ENCODE results near the gene DYNLRB2.

Gene DYNLRB2

DNA sequence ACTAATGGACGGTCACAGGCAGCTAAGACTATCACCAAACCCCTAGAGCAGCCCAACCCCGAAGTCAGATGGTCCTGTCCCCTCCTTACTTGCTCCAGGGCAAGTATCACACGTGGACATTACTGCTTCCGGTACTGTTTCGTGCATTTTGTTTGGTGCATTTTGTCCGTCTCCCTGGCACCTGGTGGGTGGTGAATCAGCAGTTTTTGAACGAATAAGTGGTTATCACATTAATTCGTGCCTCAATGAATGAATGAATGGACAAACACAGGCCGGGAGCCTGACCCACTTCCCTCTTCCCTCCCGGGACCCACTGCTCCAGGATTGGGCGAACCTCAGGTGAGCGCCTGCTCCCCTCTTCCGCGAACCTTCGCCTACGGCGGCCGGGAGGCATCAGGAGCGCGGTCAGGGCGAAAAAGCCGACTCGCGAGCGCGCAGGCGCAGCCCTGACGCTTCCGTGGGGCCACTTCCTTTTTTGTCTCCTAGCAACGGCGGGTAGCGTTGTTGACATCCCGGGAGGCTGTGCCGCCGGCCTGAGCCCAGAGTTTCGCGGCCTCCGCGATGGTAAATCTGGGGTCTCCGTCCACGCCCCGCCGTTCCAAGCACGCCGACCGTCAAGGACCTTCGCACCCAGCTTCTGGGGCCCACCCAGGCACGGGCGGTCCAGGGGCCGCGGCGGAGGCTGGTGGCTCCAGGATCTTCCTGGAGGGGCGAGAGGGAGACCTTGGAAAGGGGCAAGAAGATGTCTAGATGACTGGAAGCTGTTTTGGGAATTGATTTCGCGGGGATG is at the start of gene DYNLRB2:
TSS of gene DYNLRB2 (plus strand) at position 478 of the 790 bp plus-strand sequence. CDS start at position 562, 84 bp downstream.
- peak; percentile 81 to 82 for DNase-seq (ENCODE audit: low read depth in 1 of 2, low spot score in 1 of 2)

- DNase-seq (ENCODE audit: low read depth in 1 of 2, low spot score in 1 of 2) = no peak
Measured at GRCh38 chr16:80500116-80500859, 40.5 kb upstream of the DYNLRB2 start.

GRCh38 chr16:80500961-80501525 is 39.8 kb upstream of the DYNLRB2 start:
- no peak for DNase-seq (ENCODE audit: low read depth in 1 of 2, low spot score in 1 of 2)

DNA sequence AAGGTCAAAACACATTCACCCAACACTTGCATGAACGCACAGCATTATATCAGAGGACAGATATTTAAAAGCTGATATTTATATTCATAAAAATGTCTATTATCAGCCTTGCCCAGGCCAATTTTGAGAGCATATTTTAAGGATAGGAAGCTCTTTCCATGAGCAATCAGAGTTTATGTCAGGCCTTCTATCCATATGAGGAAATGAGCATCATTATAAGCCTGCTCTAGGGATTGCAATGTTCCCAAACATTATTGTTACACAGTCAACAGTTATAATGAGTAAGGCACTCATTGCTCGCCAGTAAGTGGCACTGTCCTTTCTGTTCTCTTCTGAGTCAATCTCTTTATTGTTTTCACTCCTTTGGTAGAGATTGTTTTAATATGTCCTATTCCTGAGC is 37.7 kb upstream of the DYNLRB2 start:
- DNase-seq (ENCODE audit: low read depth in 1 of 2, low spot score in 1 of 2) = no peak

DNA sequence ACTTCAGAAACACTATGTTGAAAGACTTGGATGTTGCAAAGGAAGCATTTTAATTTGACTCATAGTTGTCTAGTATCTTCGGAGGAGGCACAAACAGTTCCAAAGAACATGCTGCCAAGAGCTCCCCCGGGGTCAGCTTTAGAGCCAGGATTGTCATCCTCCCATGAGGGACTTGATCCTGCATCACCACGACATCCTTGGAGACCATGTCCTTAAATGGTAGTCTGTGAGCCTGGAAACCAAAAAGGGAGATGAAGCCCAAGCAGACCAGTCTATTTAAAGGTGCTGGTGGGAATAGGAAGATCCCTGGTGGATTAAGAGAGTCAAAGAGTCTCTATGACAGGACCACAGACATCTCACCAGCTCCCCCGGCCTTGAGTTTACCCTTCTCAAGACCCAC is 33.3 kb upstream of the DYNLRB2 start:
- DNase-seq (ENCODE audit: low read depth in 1 of 2, low spot score in 1 of 2) = no peak

GRCh38 chr16:80509872-80510271 is 30.9 kb upstream of the DYNLRB2 start:
- DNase-seq (ENCODE audit: low read depth in 1 of 2, low spot score in 1 of 2) = no peak

DNA sequence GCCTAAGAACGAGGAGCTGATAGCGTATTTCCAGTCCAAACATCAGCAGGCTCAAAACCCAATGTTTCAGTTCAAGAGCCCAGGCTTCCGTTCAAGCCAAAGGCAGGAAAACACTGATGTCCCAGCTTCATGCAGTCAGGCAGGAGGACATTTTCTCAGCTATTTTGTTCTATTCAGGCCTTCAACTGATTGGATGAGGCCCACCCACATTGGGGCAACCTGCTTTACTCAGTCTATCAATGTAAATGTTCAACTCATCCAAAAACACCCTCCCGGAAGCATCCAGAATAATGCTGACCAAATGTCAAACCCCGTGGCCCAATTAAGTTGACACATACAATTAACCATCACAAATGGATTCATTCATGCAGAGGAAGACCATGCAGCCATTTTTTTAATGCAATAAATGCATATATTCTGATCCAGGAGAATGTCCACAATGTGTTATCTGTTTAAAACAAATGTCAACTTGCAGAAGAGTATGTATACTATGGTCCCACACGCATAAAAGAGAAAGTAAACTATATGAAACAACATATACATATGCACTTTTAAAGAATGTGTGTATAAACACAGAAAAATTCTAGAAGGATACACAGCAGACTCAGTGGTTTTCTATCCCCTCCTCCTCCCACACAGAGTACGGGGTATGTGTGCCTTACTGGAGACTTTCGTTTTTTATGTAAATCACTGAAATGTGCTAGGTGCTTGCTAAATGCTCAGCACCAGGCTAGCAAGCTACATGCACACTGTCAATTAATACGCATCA is 28.8 kb upstream of the DYNLRB2 start:
- no peak for DNase-seq (ENCODE audit: low read depth in 1 of 2, low spot score in 1 of 2)

GRCh38 chr16:80512593-80512853 is 28.3 kb upstream of the DYNLRB2 start:
- no peak for DNase-seq (ENCODE audit: low read depth in 1 of 2, low spot score in 1 of 2)

DNA sequence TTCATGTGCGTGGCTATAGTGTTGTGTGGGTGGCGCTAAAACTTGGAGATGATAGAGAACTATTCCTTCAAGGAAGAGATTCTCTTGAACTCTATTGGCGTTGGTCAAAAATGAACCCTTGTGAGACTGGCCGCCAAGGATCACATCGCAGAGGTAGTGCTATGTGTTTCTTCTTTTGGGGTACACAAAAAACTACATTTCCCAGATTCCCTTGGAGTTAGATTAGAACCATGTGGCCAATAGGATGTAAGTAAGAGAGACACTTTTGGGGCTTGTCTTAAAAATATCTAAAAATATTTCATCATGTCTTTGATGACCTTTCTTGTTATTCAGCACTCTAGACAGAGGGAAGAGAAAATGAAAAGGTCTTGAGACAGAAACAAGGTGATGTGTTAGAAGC is 25.4 kb upstream of the DYNLRB2 start:
- DNase-seq (ENCODE audit: low read depth in 1 of 2, low spot score in 1 of 2) = no peak

DNA sequence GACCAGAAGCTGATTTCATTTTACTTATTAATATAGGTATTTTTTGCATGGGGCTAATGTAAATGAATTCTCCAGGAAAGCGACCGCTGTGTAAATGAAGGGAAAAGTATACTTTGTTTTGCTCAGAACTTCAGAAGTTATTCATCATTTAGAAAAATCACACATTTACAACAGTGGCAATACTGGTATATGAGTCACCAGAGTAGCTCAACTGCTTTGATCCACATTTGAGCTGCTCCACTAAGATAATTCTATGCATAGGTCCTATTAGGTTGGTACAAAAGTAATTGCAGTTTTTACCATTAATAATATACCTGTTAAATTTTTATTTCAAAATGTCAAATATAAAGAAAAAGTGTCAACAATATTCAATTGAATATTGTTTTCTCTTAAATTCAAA is 22.9 kb upstream of the DYNLRB2 start:
- DNase-seq (ENCODE audit: low read depth in 1 of 2, low spot score in 1 of 2) = no peak

DNA sequence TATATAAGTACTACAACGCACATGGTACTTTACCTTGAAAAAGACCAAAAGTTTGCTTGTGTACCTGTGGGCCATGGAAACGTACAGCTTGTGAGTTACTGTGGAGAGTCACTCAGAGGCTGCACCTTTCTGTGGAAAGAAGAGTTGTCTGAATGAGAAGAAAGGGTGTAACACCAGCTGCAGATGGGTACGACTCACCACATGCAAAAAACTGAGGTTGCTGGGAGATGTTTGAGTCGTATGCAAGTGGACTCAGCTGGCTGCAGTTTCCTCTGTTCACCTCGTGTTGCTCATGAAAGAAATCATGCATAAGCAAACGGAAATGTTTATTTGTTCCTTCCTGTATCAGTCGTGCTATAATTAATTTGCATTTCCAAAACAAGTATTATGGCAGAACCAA is 22.4 kb upstream of the DYNLRB2 start:
- no peak for DNase-seq (ENCODE audit: low read depth in 1 of 2, low spot score in 1 of 2)

- no peak for DNase-seq (ENCODE audit: low read depth in 1 of 2, low spot score in 1 of 2)
Measured at GRCh38 chr16:80519189-80519588, 21.6 kb upstream of the DYNLRB2 start.

DNA sequence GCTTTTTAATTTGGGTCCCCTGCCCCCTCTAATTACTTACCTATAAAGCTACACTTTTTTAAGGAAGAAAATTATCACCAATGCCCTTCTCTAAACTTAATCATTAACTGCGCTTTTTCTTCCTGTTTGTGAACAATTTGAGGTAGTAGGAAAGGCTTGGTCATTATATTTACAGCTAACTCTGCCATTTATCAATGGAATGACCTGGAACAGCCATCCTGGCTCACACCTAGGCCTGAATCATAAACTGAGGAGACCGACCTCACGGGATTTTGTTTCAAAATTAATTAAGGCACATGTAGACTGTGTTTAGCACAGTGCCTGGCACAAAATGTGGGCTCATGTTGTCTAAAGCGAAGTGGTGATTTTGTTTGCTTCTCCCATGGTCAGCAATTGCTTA is 15.4 kb upstream of the DYNLRB2 start:
- DNase-seq (ENCODE audit: low read depth in 1 of 2, low spot score in 1 of 2) = no peak

- peak in 1 of 2 donors; percentile 22 for DNase-seq (ENCODE audit: low read depth in 1 of 2, low spot score in 1 of 2)
Measured at GRCh38 chr16:80526418-80527061, 14.3 kb upstream of the DYNLRB2 start.

DNA sequence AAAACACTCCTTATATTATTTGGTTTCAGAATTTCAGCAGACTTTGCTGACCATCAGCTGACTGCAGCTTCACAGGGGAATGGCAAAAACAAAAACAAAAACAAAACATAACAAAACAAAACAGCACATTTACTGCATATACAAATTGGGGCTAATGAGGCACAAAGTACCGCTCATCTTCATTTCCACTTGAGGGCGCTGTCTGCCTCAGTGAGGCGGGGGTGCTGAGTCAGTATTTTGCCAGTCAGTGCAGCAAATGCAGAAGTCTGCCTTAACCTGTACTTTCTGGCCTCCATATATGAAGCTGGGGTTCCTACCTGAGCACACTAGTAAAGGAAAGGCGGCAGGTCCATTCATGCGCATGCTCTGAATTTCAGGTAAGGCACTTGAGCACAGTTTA is 13.5 kb upstream of the DYNLRB2 start:
- peak in 1 of 2 donors; percentile 14 for DNase-seq (ENCODE audit: low read depth in 1 of 2, low spot score in 1 of 2)

DNA sequence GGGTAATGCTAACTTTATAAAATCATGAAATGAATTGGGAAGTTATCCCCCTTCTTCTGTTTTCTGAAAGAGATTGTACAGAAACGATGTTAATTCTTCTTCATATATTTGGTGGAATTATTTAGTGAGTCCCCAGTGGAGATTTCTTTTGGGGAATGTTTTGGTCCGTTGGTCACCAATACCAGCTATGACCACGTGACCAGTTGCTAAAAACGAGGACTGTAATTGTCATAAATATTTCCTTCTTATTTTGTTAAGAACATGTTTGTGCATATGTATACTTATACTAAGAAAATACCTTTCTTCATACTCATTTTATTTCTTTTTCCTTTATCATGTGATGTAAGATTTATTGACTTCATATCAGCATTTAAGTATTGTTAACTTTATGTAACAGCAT is 10.3 kb upstream of the DYNLRB2 start:
- DNase-seq (ENCODE audit: low read depth in 1 of 2, low spot score in 1 of 2) = no peak

GRCh38 chr16:80536238-80536637 is 4.6 kb upstream of the DYNLRB2 start:
- DNase-seq (ENCODE audit: low read depth in 1 of 2, low spot score in 1 of 2) = no peak

GRCh38 chr16:80541306-80541694 is 507 bp downstream of the DYNLRB2 start:
- no peak for DNase-seq (ENCODE audit: low read depth in 1 of 2, low spot score in 1 of 2)

- no peak for DNase-seq (ENCODE audit: low read depth in 1 of 2, low spot score in 1 of 2)
Measured at GRCh38 chr16:80543162-80543561, 2.4 kb downstream of the DYNLRB2 start.

GRCh38 chr16:80544326-80544725 is 3.5 kb downstream of the DYNLRB2 start:
- no peak for DNase-seq (ENCODE audit: low read depth in 1 of 2, low spot score in 1 of 2)

GRCh38 chr16:80546249-80546648 is 5.5 kb downstream of the DYNLRB2 start:
- no peak for DNase-seq (ENCODE audit: low read depth in 1 of 2, low spot score in 1 of 2)

Data from stimulated activated CD4-positive, alpha-beta T cell treated with anti-CD3 and anti-CD28 coated beads, Interleukin-15, amount 100 ng/mL, for 1 hour (primary cell).